Activated naive CD8-positive, alpha-beta T cell (primary cell): Measurements from ENCODE around the gene UBL4A.

Experiments
- H3K27ac Mint-ChIP-seq: one replicate; pipeline ENCODE4 v1.8.0; 2021; ENCODE audit warnings: mixed read lengths
- H3K27me3 Mint-ChIP-seq: one replicate; pipeline ENCODE4 v1.8.0; 2021; ENCODE audit warnings: mixed read lengths
- H3K36me3 Mint-ChIP-seq: one replicate; pipeline ENCODE4 v1.8.0; 2021; ENCODE audit warnings: mixed read lengths
- H3K4me1 Mint-ChIP-seq: one replicate; pipeline ENCODE4 v1.8.0; 2021; ENCODE audit warnings: low read depth, mixed read lengths
- H3K4me3 Mint-ChIP-seq: one replicate; pipeline ENCODE4 v1.8.0; 2021; ENCODE audit warnings: mild to moderate bottlenecking, mixed read lengths
- H3K9me3 Mint-ChIP-seq: one replicate; pipeline ENCODE4 v1.8.0; 2021; ENCODE audit warnings: low read depth, mixed read lengths

Gene UBL4A

GRCh38 chrX:154445776-154446175, 40.6 kb downstream of the UBL4A start:
- Mint-ChIP-seq H3K4me1 (peaks cover 15% of the 10 kb centered on the region), H3K36me3 (no peaks in the 10 kb centered on the region), H3K9me3 (no peaks in the 10 kb centered on the region), H3K4me3 (peak overlapping the region; percentile 23), H3K27ac (no peak overlapping the region), H3K27me3 (no peaks in the 10 kb centered on the region)

- Mint-ChIP-seq H3K36me3 (no peaks in the 10 kb centered on the region), H3K27ac (no peak overlapping the region), H3K4me3 (no peak overlapping the region), H3K9me3 (no peaks in the 10 kb centered on the region), H3K4me1 (peaks cover 17% of the 10 kb centered on the region), H3K27me3 (no peaks in the 10 kb centered on the region)
Measured at GRCh38 chrX:154444755-154445246, 41.6 kb downstream of the UBL4A start.

GRCh38 chrX:154443992-154444754, 42.2 kb downstream of the UBL4A start, which contains the start of gene FAM50A:
Gene FAM50A (plus strand): TSS chrX:154444141. CDS start chrX:154444236, 95 bp downstream.
- Mint-ChIP-seq H3K27ac (peak within 1 kb of the TSS; percentile 64), H3K4me1 (peaks cover 17% of the 10 kb centered on the region), H3K27me3 (no peaks in the 10 kb centered on the region), H3K4me3 (peak within 1 kb of the TSS; percentile 84), H3K9me3 (no peaks in the 10 kb centered on the region), H3K36me3 (no peaks in the 10 kb centered on the region)

- Mint-ChIP-seq H3K36me3 (no peaks in the 10 kb centered on the region), H3K4me1 (peaks cover 20% of the 10 kb centered on the region), H3K9me3 (no peaks in the 10 kb centered on the region), H3K27me3 (no peaks in the 10 kb centered on the region), H3K27ac (peak overlapping the region; percentile 64), H3K4me3 (peak overlapping the region; percentile 84)
Measured at GRCh38 chrX:154443479-154443910, 42.9 kb downstream of the UBL4A start.

GRCh38 chrX:154441984-154442707, 44.3 kb downstream of the UBL4A start:
- Mint-ChIP-seq H3K27ac (no peak overlapping the region), H3K36me3 (no peaks in the 10 kb centered on the region), H3K9me3 (no peaks in the 10 kb centered on the region), H3K4me1 (peaks cover 24% of the 10 kb centered on the region), H3K27me3 (no peaks in the 10 kb centered on the region), H3K4me3 (no peak overlapping the region)

- Mint-ChIP-seq H3K36me3 (no peaks in the 10 kb centered on the region), H3K27ac (no peak overlapping the region)
Measured at GRCh38 chrX:154441564-154441963, 44.9 kb downstream of the UBL4A start.

GRCh38 chrX:154440623-154441357, 45.6 kb downstream of the UBL4A start:
- H3K27me3 Mint-ChIP-seq = no peaks in the 10 kb centered on the region
- no peak overlapping the region for H3K27ac Mint-ChIP-seq
- H3K4me3 Mint-ChIP-seq = no peak overlapping the region
- no peaks in the 10 kb centered on the region for H3K36me3 Mint-ChIP-seq
- H3K9me3 Mint-ChIP-seq = no peaks in the 10 kb centered on the region
- peaks cover 29% of the 10 kb centered on the region for H3K4me1 Mint-ChIP-seq

More at GRCh38 chrX:154441564-154441963, 44.9 kb downstream of the UBL4A start:
- no peaks in the 10 kb centered on the region for H3K9me3 Mint-ChIP-seq
- no peaks in the 10 kb centered on the region for H3K27me3 Mint-ChIP-seq
- H3K4me3 Mint-ChIP-seq = no peak overlapping the region
- peaks cover 24% of the 10 kb centered on the region for H3K4me1 Mint-ChIP-seq

GRCh38 chrX:154439841-154440240, 46.6 kb downstream of the UBL4A start:
- H3K36me3 Mint-ChIP-seq = no peaks in the 10 kb centered on the region
- no peak overlapping the region for H3K27ac Mint-ChIP-seq
- no peaks in the 10 kb centered on the region for H3K9me3 Mint-ChIP-seq
- H3K4me3 Mint-ChIP-seq = no peak overlapping the region
- H3K27me3 Mint-ChIP-seq = no peaks in the 10 kb centered on the region
- peaks cover 29% of the 10 kb centered on the region for H3K4me1 Mint-ChIP-seq

- H3K27ac Mint-ChIP-seq = peak overlapping the region; percentile 75
- no peaks in the 10 kb centered on the region for H3K36me3 Mint-ChIP-seq
- no peaks in the 10 kb centered on the region for H3K27me3 Mint-ChIP-seq
- H3K9me3 Mint-ChIP-seq = no peaks in the 10 kb centered on the region
- H3K4me1 Mint-ChIP-seq = peaks cover 26% of the 10 kb centered on the region
- peak overlapping the region; percentile 85 for H3K4me3 Mint-ChIP-seq
Measured at GRCh38 chrX:154437971-154438893, 48.2 kb downstream of the UBL4A start.

- Mint-ChIP-seq H3K36me3 (no peaks in the 10 kb centered on the region), H3K4me3 (peak within 1 kb of the TSS; percentile 86), H3K27ac (peak within 1 kb of the TSS; percentile 91), H3K9me3 (no peaks in the 10 kb centered on the region), H3K27me3 (no peaks in the 10 kb centered on the region), H3K4me1 (peaks cover 26% of the 10 kb centered on the region)
Measured at GRCh38 chrX:154436983-154437752, 49.2 kb downstream of the UBL4A start, which contains the start of gene GDI1. Gene GDI1 (plus strand): TSS chrX:154437154. CDS start chrX:154437255, 101 bp downstream.

GRCh38 chrX:154436374-154436982, 49.9 kb downstream of the UBL4A start:
- Mint-ChIP-seq H3K4me3 (peak overlapping the region; percentile 86), H3K27me3 (no peaks in the 10 kb centered on the region), H3K27ac (peak overlapping the region; percentile 91), H3K36me3 (no peaks in the 10 kb centered on the region), H3K4me1 (peaks cover 21% of the 10 kb centered on the region), H3K9me3 (no peaks in the 10 kb centered on the region)

- no peak overlapping the region for H3K4me3 Mint-ChIP-seq
- H3K36me3 Mint-ChIP-seq = no peaks in the 10 kb centered on the region
- H3K27me3 Mint-ChIP-seq = no peaks in the 10 kb centered on the region
- H3K9me3 Mint-ChIP-seq = no peaks in the 10 kb centered on the region
- H3K4me1 Mint-ChIP-seq = peaks cover 21% of the 10 kb centered on the region
- H3K27ac Mint-ChIP-seq = no peak overlapping the region
Measured at GRCh38 chrX:154435171-154435733, 51.2 kb downstream of the UBL4A start.
